Measurements from ENCODE around the gene FAM20C.

GRCh38 chr7:299628-300027 lies 107.3 kb downstream of the FAM20C start:
- TF ChIP-seq CTCF (IDR thresholded peaks at IDR 0.05; ENCODE audit: insufficient read depth, low read length) (no peak), POLR2AphosphoS5 (IDR thresholded peaks at IDR 0.05; ENCODE audit: low read depth) (no peak)
- TF ChIP-seq, protein P1, sequence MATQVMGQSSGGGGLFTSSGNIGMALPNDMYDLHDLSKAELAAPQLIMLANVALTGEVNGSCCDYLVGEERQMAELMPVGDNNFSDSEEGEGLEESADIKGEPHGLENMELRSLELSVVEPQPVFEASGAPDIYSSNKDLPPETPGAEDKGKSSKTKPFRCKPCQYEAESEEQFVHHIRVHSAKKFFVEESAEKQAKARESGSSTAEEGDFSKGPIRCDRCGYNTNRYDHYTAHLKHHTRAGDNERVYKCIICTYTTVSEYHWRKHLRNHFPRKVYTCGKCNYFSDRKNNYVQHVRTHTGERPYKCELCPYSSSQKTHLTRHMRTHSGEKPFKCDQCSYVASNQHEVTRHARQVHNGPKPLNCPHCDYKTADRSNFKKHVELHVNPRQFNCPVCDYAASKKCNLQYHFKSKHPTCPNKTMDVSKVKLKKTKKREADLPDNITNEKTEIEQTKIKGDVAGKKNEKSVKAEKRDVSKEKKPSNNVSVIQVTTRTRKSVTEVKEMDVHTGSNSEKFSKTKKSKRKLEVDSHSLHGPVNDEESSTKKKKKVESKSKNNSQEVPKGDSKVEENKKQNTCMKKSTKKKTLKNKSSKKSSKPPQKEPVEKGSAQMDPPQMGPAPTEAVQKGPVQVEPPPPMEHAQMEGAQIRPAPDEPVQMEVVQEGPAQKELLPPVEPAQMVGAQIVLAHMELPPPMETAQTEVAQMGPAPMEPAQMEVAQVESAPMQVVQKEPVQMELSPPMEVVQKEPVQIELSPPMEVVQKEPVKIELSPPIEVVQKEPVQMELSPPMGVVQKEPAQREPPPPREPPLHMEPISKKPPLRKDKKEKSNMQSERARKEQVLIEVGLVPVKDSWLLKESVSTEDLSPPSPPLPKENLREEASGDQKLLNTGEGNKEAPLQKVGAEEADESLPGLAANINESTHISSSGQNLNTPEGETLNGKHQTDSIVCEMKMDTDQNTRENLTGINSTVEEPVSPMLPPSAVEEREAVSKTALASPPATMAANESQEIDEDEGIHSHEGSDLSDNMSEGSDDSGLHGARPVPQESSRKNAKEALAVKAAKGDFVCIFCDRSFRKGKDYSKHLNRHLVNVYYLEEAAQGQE (IDR thresholded peaks at IDR 0.05; ENCODE audit: insufficient replicate concordance, low read depth) = no peak

Measured in HL-60 (cell line).